Calu3 (cell line): ENCODE data around the gene KRT77. TPM values are rescaled to one million over a fixed set of nuclear protein-coding genes. Genes with fewer than 3 reads are reported as not detected.

ENCODE experiments used
- BruUV-seq: library from RNA; stranded (reverse); fragments of 400-500 nt; replicated peaks from 2 replicates; lab custom pipeline; 2021; lab: Mats Ljungman, UMichigan
- CTCF ChIA-PET: fragments of 300-600 bp; sonication (Branson Sonifier 250); formaldehyde crosslinking; loops from one replicate; lab custom pipeline; 2022; ENCODE audit warnings: antibody characterized with exemption; lab: Charles Lee
- DNase-seq: peaks from one replicate; pipeline ENCODE4 v3.0.0; 2022
- H3K27ac Mint-ChIP-seq: one replicate; pipeline ENCODE4 v1.8.0; 2022; ENCODE audit warnings: mixed read lengths; ENCODE audit not compliant: unreplicated experiment
- H3K27me3 Mint-ChIP-seq: one replicate; pipeline ENCODE4 v1.8.0; 2022; ENCODE audit warnings: mixed read lengths; ENCODE audit not compliant: unreplicated experiment
- H3K36me3 Mint-ChIP-seq: one replicate; pipeline ENCODE4 v1.8.0; 2022; ENCODE audit warnings: mild to moderate bottlenecking, moderate library complexity, mixed read lengths; ENCODE audit not compliant: insufficient read depth, unreplicated experiment
- H3K4me1 Mint-ChIP-seq: one replicate; pipeline ENCODE4 v1.8.0; 2022; ENCODE audit warnings: mild to moderate bottlenecking, low read depth, mixed read lengths; ENCODE audit not compliant: unreplicated experiment
- H3K4me3 Mint-ChIP-seq: one replicate; pipeline ENCODE4 v1.8.0; 2022; ENCODE audit warnings: mild to moderate bottlenecking, low read depth, moderate library complexity, mixed read lengths; ENCODE audit not compliant: unreplicated experiment
- H3K9me3 Mint-ChIP-seq: one replicate; pipeline ENCODE4 v1.8.0; 2022; ENCODE audit warnings: low read depth, mixed read lengths; ENCODE audit not compliant: unreplicated experiment
- intact Hi-C: fragments of 100-400 bp; cut with micrococcal nuclease; formaldehyde crosslinking; loops from one replicate; pipeline ENCODE4 v1.10.0; 2022; ENCODE audit not compliant: unreplicated experiment
- total RNA-seq: library from RNA; stranded (reverse); gene quantifications from 2 replicates; pipeline ENCODE4 v1.2.3, GENCODE V29; 2022
- TF ChIP-seq, protein P1 (sequence below): fragments of 200-600 bp; IDR thresholded peaks from one replicate; pipeline ENCODE4 v1.8.0; 2022; ENCODE audit warnings: antibody characterized with exemption; ENCODE audit not compliant: unreplicated experiment

Gene KRT77
- total RNA-seq, 1 experiment from 2014 or later: not detected

DNA sequence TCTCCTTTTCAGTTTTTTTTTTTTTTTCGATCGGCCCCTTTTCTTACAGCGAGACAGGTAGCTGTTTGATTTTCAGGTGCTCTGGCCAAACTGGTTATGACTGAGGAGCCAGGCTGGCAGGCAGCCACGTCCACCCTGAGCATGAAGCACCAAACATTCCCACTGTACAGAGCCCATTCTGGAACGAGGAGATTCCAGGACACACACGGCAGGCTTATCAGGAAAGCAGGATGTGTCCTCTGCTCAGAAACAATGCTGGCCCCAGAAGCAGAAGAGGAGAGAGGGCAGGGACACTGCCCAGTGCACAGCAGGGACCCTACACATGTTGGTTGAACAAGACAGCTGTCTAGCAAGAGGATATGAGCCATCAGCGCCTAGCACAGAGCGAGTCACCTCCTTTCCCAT, 47.6 kb downstream of the KRT77 start:
- intact Hi-C loops: loop anchor here (1.0 kb wide), 1 partner anchor 17 kb away; no protein-coding TSS in a partner anchor
- CTCF ChIA-PET: interaction anchor here (0.5 kb wide), 1 partner anchor 300 kb away, joined by 3 read pairs; no protein-coding TSS in a partner anchor
- peak; percentile 20 for DNase-seq
- Mint-ChIP-seq H3K27me3 (peaks cover 78% of the 10 kb centered on the region), H3K4me3 (no peak overlapping the region), H3K4me1 (peaks cover 9% of the 10 kb centered on the region), H3K36me3 (no peaks in the 10 kb centered on the region), H3K9me3 (no peaks in the 10 kb centered on the region), H3K27ac (no peak overlapping the region)
- TF ChIP-seq, protein P1, sequence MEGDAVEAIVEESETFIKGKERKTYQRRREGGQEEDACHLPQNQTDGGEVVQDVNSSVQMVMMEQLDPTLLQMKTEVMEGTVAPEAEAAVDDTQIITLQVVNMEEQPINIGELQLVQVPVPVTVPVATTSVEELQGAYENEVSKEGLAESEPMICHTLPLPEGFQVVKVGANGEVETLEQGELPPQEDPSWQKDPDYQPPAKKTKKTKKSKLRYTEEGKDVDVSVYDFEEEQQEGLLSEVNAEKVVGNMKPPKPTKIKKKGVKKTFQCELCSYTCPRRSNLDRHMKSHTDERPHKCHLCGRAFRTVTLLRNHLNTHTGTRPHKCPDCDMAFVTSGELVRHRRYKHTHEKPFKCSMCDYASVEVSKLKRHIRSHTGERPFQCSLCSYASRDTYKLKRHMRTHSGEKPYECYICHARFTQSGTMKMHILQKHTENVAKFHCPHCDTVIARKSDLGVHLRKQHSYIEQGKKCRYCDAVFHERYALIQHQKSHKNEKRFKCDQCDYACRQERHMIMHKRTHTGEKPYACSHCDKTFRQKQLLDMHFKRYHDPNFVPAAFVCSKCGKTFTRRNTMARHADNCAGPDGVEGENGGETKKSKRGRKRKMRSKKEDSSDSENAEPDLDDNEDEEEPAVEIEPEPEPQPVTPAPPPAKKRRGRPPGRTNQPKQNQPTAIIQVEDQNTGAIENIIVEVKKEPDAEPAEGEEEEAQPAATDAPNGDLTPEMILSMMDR: no peak
- BruUV-seq: no TSS peak

DNA sequence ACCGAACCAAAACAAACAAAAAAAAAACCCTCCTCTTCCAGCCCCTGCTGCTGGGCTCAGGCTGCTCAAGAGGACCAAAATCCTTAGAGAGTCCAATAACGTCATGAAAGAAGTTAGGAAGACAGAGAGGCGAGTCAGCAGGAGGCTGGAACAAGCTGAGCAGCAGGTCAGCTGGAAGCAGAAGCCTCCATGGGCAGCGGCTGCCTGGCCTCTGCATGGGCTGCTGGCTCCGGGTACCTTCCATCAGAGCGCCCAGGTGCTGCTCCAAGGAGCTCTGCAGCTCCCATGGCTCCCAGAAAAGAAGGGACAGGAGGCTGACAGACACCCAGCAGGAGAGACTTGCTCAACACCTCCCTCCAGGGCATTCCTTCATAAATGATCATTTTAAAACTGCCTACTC, 48.1 kb downstream of the KRT77 start:
- H3K4me3 Mint-ChIP-seq: no peak overlapping the region
- CTCF ChIA-PET: no interaction called here
- no peak for DNase-seq
- peaks cover 9% of the 10 kb centered on the region for H3K4me1 Mint-ChIP-seq
- no peaks in the 10 kb centered on the region for H3K9me3 Mint-ChIP-seq
- intact Hi-C loops: no loop called here
- no TSS peak for BruUV-seq
- no peak overlapping the region for H3K27ac Mint-ChIP-seq
- no peaks in the 10 kb centered on the region for H3K36me3 Mint-ChIP-seq
- TF ChIP-seq, protein P1: no peak
- peaks cover 82% of the 10 kb centered on the region for H3K27me3 Mint-ChIP-seq

DNA sequence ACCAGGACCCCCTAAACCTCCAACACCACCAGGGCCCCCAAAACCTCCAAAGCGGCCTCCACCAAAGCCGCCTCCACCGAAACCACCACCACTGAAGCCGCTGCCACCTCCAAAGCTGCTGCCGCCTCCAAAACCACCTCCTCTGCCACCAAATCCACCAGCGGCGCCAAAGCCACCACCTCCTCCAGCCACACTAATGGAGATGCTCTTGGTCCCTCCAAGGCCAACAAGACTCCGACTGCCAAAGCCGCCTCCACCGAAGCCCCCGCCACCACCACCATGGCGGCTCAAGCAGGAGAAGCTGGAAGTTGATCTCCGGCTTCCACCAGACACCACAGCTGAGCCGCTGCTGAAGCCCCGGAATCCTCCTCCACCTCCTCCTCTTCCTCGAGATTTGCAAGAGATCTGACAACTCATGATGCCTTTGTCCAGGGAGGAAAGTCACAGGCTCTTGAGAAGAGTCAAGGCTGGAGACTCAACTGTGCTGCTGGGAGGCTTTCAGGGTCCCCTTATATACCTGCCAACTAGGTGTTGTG, 51.5 kb downstream of the KRT77 start, which contains the start of gene KRT2:
Gene KRT2, minus strand, starts transcription at position 486 of the 536 bp plus-strand sequence. Its CDS starts 69 bp downstream, at position 417.
- no peaks in the 10 kb centered on the region for H3K36me3 Mint-ChIP-seq
- TF ChIP-seq, protein P1: no peak
- peaks cover 82% of the 10 kb centered on the region for H3K27me3 Mint-ChIP-seq
- H3K4me3 Mint-ChIP-seq: no peak within 1 kb of the TSS
- H3K4me1 Mint-ChIP-seq: peaks cover 9% of the 10 kb centered on the region
- no peak for DNase-seq
- intact Hi-C loops: no loop called here
- CTCF ChIA-PET: no interaction called here
- no TSS peak for BruUV-seq
- H3K9me3 Mint-ChIP-seq: no peaks in the 10 kb centered on the region
- no peak within 1 kb of the TSS for H3K27ac Mint-ChIP-seq

DNA sequence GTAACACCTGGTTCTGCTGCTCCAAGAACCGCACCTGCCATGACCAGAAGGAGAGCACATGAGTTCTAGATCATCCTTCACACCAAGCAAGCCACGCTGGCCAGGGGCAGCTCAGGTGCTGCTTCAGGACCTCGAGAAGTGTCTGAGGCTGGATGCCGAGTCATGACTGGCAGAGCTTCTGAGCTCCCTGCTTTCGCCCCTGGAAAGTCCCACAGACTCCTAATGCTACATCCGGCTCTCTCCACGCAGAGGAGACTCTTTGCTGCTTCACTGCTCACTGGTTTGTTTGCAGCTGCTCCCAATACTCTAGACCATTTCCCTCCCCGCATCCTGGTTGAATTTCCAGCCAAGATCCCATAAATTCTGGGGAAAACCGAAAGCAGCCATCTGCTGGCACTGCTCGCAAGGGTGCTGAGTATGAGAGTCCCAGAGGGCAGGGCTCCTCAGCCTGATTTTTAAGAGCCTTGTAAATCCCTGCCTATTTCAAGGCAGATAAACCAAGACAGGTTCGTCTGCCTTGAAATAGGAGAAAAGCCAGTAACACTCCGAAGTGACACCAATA, 52.7 kb downstream of the KRT77 start:
- BruUV-seq: no TSS peak
- CTCF ChIA-PET: no interaction called here
- no peak for DNase-seq
- intact Hi-C loops: no loop called here
- Mint-ChIP-seq H3K27me3 (peaks cover 82% of the 10 kb centered on the region), H3K4me1 (peaks cover 4% of the 10 kb centered on the region), H3K4me3 (no peak overlapping the region), H3K27ac (no peak overlapping the region), H3K9me3 (no peaks in the 10 kb centered on the region), H3K36me3 (no peaks in the 10 kb centered on the region)
- TF ChIP-seq, protein P1: no peak
